ENCODE data around the gene SIRPG. TPM values are rescaled to one million over a fixed set of nuclear protein-coding genes. Genes with fewer than 3 reads are reported as not detected.
A peak's percentile ranks its signal among the peaks of the same experiment; 100 is the strongest.
"Not testable (repeated sequence)": the region's sequence is repeated elsewhere in the genome, so short reads cannot be mapped to it uniquely, and the experiment has no call there.

Gene SIRPG
- total RNA-seq (1 to 10 TPM in 1 of 5 donors, not detected in 4; 1.1 TPM), polyA plus RNA-seq (under 1 TPM in 1 of 3 donors, not detected in 2; 0.98 TPM)
- long read RNA-seq, donor 1, result 0 reads
- long read RNA-seq, donor 2, result 0 reads
- long read RNA-seq, donor 3, result 0 reads
- long read RNA-seq, donor 4, result 0 reads
- long read RNA-seq, donor 5, result 0 reads
- long read RNA-seq, donor 6, partial matches to known transcripts, result 0 of 2 reads
- long read RNA-seq, donor 6, other reads (novel, unspliced or antisense), result 0 of 2 reads
- long read RNA-seq, donor 7, result 0 reads
- long read RNA-seq, donor 8, result 0 reads
- long read RNA-seq, donor 9, result 0 reads
- long read RNA-seq, donor 10, result 0 reads

DNA sequence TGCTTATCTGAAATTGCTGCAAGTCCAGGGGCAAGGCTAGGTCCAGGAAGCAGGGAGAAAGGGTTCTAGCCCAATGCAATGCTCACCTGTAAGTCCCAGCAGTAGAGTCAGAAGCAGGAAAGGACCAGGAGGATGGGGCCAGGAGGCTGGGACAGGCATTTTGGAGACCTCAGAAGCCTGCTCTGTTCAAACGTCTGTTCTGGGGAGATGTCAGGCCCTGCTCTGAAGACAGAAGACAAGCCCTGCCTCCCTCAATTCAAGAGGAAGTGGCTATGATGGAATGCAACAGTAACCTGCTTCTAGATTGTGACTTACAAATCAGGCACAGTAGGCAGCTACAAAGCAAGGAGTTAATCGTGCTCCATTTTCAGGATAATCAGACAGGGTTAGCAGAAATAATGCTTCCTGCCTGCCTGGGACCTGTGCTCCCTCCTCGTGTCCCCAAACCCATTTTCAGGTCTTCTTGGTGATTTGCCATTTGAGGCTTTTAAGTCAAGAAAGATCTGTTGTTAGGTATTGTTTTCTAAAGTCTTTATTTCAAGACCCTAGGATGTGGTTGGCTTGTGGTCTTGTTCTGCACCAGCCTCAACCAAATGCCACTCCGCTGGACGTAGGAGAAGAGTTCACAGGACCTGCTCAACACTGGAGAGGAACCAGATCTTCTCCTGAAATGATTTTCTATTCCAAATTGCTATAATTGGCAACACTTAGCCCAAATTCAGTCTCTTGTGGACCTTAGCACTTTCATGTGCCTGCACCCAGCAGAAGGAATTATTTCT is at the start of gene SIRPG:
SIRPG (minus strand) TSS at position 224 of the 779 bp plus-strand sequence; CDS start at position 159, 65 bp downstream.
- H3K27me3 ChIP-seq, result no peaks in the 10 kb centered on the region
- 56 to 63% (median 59%) methylated on average over 5 of the region's 5 CpGs for WGBS, 5 donors
- intact Hi-C loops (cut with DNase I; ENCODE audit: low total_unique reads), result no loop called here
- peak in 1 of 2 donors; percentile 23 for DNase-seq
- H3K4me1 ChIP-seq, result no peaks in the 10 kb centered on the region
- TF ChIP-seq, protein P1, sequence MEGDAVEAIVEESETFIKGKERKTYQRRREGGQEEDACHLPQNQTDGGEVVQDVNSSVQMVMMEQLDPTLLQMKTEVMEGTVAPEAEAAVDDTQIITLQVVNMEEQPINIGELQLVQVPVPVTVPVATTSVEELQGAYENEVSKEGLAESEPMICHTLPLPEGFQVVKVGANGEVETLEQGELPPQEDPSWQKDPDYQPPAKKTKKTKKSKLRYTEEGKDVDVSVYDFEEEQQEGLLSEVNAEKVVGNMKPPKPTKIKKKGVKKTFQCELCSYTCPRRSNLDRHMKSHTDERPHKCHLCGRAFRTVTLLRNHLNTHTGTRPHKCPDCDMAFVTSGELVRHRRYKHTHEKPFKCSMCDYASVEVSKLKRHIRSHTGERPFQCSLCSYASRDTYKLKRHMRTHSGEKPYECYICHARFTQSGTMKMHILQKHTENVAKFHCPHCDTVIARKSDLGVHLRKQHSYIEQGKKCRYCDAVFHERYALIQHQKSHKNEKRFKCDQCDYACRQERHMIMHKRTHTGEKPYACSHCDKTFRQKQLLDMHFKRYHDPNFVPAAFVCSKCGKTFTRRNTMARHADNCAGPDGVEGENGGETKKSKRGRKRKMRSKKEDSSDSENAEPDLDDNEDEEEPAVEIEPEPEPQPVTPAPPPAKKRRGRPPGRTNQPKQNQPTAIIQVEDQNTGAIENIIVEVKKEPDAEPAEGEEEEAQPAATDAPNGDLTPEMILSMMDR (IDR thresholded peaks at IDR 0.05), result no peak
- TF ChIP-seq POLR2A (IDR thresholded peaks at IDR 0.05) (no peak), POLR2AphosphoS5 (IDR thresholded peaks at IDR 0.05) (no peak), EP300 (IDR thresholded peaks at IDR 0.05) (no peak)
- H3K27ac ChIP-seq, result peak within 1 kb of the TSS in 1 of 5 donors; percentile 47
- H3K9me3 ChIP-seq, result peaks cover 0 to 7% (median 2%) of the 10 kb centered on the region in 4 donors
- no peaks in the 10 kb centered on the region for H3K36me3 ChIP-seq
- no peak within 1 kb of the TSS for H3K4me3 ChIP-seq

DNA sequence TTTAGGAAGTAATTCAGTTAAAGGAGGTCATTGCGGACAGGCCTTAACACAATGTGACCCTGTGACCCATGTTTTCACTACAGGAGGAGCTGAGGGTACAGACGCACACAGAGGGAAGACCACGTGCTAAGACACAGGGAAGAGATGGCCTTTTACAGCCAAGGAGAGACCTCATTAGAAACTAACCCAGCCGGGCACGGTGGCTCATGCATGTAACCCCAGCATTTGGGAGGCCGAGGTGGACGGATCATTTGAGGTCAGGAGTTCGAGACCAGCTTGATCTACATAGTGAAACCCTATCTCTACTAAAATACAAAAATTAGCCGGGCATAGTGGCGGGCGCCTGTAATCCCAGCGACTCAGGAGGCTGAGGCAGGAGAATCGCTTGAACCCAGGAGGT is 49.3 kb upstream of the SIRPG start:
- intact Hi-C loops (cut with DNase I; ENCODE audit: low total_unique reads); H3K36me3 ChIP-seq; H3K4me1 ChIP-seq; H3K9me3 ChIP-seq; H3K4me3 ChIP-seq; H3K27me3 ChIP-seq; H3K27ac ChIP-seq; DNase-seq: not testable (repeated sequence)
- 75 to 88% (median 87%) methylated on average over 11 to 13 of the region's 13 CpGs for WGBS, 5 donors

DNA sequence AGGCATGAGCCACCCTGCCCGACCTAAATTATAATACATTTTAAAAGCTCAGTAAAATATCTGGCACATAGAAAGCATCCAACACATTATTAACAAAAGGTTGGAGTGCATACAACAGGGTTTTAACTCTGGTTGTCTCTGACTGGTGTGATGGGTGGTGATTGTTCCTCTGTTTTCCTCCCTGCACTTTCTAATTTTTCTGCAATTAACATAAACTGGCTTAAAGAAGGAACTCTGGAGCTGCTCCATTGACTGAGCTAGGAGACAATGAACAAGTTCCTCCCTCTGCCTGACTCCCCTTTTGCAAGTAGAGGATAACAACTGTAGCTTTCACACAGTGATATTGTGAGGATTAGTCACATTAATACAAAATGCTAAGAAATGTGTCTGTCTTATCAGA is 48.5 kb upstream of the SIRPG start:
- TF ChIP-seq POLR2A (IDR thresholded peaks at IDR 0.05) (no peak), EP300 (IDR thresholded peaks at IDR 0.05) (no peak), POLR2AphosphoS5 (IDR thresholded peaks at IDR 0.05) (no peak)
- TF ChIP-seq, protein P1 (IDR thresholded peaks at IDR 0.05), result no peak
- Histone ChIP-seq H3K9me3 (peaks cover 0 to 3% (median 0%) of the 10 kb centered on the region in 4 donors), H3K27ac (no peak overlapping the region), H3K36me3 (no peaks in the 10 kb centered on the region), H3K4me3 (no peak overlapping the region), H3K4me1 (no peaks in the 10 kb centered on the region), H3K27me3 (peaks cover 0 to under 1% (median 0%) of the 10 kb centered on the region in 3 donors)
- 45 to 81% (median 79%) methylated on average over 1 of the region's 1 CpG for WGBS, 5 donors
- intact Hi-C loops (cut with DNase I; ENCODE audit: low total_unique reads), result no loop called here
- DNase-seq, result no peak

DNA sequence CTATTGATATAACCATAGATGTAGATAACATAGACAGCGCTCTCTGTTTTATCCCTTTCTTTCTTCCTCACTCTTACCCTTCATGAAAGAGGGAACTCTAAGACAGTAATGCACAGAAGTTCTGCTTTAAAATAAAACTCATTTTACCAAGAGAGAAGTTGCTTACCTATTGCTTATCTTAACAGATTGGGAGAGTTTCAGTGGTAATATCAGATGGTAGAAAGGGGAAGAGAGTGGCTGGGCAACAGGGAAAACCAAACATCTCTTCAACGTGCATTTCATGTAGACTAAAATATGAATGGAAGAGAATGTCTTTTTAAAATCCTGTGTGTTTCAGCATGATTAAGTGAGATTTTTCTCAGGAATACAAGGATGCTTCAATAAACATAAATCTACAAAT is 45.3 kb upstream of the SIRPG start:
- Histone ChIP-seq H3K4me3 (no peak overlapping the region), H3K27ac (no peak overlapping the region), H3K27me3 (peaks cover 0 to 5% (median 0%) of the 10 kb centered on the region in 3 donors), H3K4me1 (no peaks in the 10 kb centered on the region), H3K9me3 (no peaks in the 10 kb centered on the region), H3K36me3 (no peaks in the 10 kb centered on the region)
- intact Hi-C loops (cut with DNase I; ENCODE audit: low total_unique reads), result no loop called here
- 41 to 80% (median 68%) methylated on average over 2 of the region's 2 CpGs for WGBS, 5 donors
- no peak for DNase-seq
- TF ChIP-seq, protein P1 (IDR thresholded peaks at IDR 0.05), result no peak
- TF ChIP-seq EP300 (IDR thresholded peaks at IDR 0.05) (no peak), POLR2AphosphoS5 (IDR thresholded peaks at IDR 0.05) (no peak), POLR2A (IDR thresholded peaks at IDR 0.05) (no peak)

All from stomach (tissue), 19 donors.